Spleen (tissue), 11 donors: ENCODE measurements around the gene LRIT1. TPM values are rescaled to one million over a fixed set of nuclear protein-coding genes. Genes with fewer than 3 reads are reported as not detected.

Experiments
- DNase-seq: peaks from one replicate; pipeline ENCODE4 v3.0.0-alpha.2; 2020
- H3K27ac ChIP-seq, 8 donors: fragments of 200-600 bp; sonication (generic) in 7 of 8; 1 replicate in 4 of 8; 2 replicates in 4 of 8; pipeline versions ENCODE4 v1.5.0 to v1.8.0; 2016 to 2021; ENCODE audit warnings: inconsistent platforms in 4 of 8, mild to moderate bottlenecking in 4 of 8, moderate library complexity in 1 of 8
- H3K27me3 ChIP-seq, 7 donors: fragments of 200-600 bp; sonication (generic) in 6 of 7; replicated peaks in 1 of 7; 1 replicate in 4 of 7; 2 replicates in 3 of 7; pipeline versions ENCODE4 v1.5.0 to v1.8.0; 2016 to 2021; ENCODE audit warnings: inconsistent platforms in 3 of 7, mild to moderate bottlenecking in 1 of 7
- H3K36me3 ChIP-seq, 6 donors: fragments of 200-600 bp; sonication (generic) in 5 of 6; 1 replicate in 4 of 6; 2 replicates in 2 of 6; pipeline versions ENCODE4 v1.5.0 to v1.8.0; 2016 to 2021; ENCODE audit warnings: inconsistent platforms in 2 of 6
- H3K4me1 ChIP-seq, 6 donors: fragments of 200-600 bp; sonication (generic) in 5 of 6; 1 replicate in 3 of 6; 2 replicates in 3 of 6; pipeline versions ENCODE4 v1.5.0 to v1.8.0; 2016 to 2021; ENCODE audit warnings: inconsistent platforms in 3 of 6
- H3K4me3 ChIP-seq, 8 donors: fragments of 200-600 bp; sonication (generic) in 7 of 8; 1 replicate in 4 of 8; 2 replicates in 4 of 8; pipeline versions ENCODE4 v1.5.0 to v1.8.0; 2016 to 2021; ENCODE audit warnings: inconsistent platforms in 4 of 8, mild to moderate bottlenecking in 4 of 8, moderate library complexity in 2 of 8
- H3K9me3 ChIP-seq, 8 donors: fragments of 200-600 bp; sonication (generic) in 7 of 8; 1 replicate in 4 of 8; 2 replicates in 4 of 8; pipeline versions ENCODE4 v1.5.0 to v1.8.0; 2016 to 2021; ENCODE audit warnings: inconsistent platforms in 4 of 8
- POLR2A ChIP-seq, 3 donors: fragments of 450-650 bp; IDR thresholded peaks; one replicate each; pipeline ENCODE4 v1.5.1; 2017; ENCODE audit warnings: antibody characterized with exemption in 3 of 3, mild to moderate bottlenecking in 1 of 3
- POLR2AphosphoS5 ChIP-seq, 3 donors: sonication (generic); formaldehyde crosslinking; IDR thresholded peaks; one replicate each; pipeline ENCODE4 v1.5.1; 2017; ENCODE audit warnings: antibody characterized with exemption in 3 of 3
- WGBS, 5 donors: extraction: QIAGEN DNeasy Blood & Tissue Kit in 3 of 5; methylation state at CpG; one replicate each; pipeline versions ENCODE4 v1.1.5 to v1.1.7; 2013 to 2018; 5-methylcytosine and 5-hydroxymethylcytosine counted together
- intact Hi-C: fragments of 100-400 bp; cut with DNase I; formaldehyde crosslinking; loops from one replicate; pipeline ENCODE4 v1.15.0; 2023; ENCODE audit warnings: low total_unique reads
- polyA plus RNA-seq, 3 donors: library from polyadenylated mRNA; stranded (reverse); fragments of 200-250 nt; gene quantifications; one replicate each; pipeline ENCODE4 v1.2.1, GENCODE V29; 2013
- total RNA-seq, 7 donors: library from RNA; depleted of rRNA in 3 of 7; stranded (reverse); fragments of >200 nt in 3 of 7; fragmentation: NEBNext Ultra II Directional in 4 of 7; extraction: Animal tissue kit (Norgen Biotek cat#: 25700) in 4 of 7; gene quantifications; one replicate each; pipeline versions ENCODE4 v1.1.0 to v1.2.1, GENCODE V29; 2016 to 2021
- TF ChIP-seq, protein P1 (sequence below), 11 experiments: fragments of 200-600 bp in 7 of 11; fragments of 450-650 bp in 4 of 11; sonication (generic) in 4 of 11; IDR thresholded peaks in 8 of 11; conservative IDR thresholded peaks in 3 of 11; 1 replicate in 7 of 11; 2 replicates in 4 of 11; pipeline versions ENCODE4 v1.4.0 to v1.8.0; 2016 to 2021; ENCODE audit warnings: antibody characterized with exemption in 11 of 11, inconsistent platforms in 4 of 11, mild to moderate bottlenecking in 1 of 11
- donor health status: healthy with polysubstance abuse.
- donor health status: DM: no; HTN: no; CAD: no; lungs with moderate emphysema.
- donor health status: DM: no; HTN: no; CAD: no.
- donor health status: Bipolar disorder and iron deficiency.
- donor health status: healthy.
- donor health status: DM: no; HTN: no; CAD: no.
- donor health status: DM: yes; HTN: yes; CAD: no.

The LRIT1 gene
- total and polyA plus RNA-seq, 10 donors = not detected

- Histone ChIP-seq H3K36me3 (no peaks in the 10 kb centered on the region), H3K4me3 (no peak overlapping the region), H3K27me3 (peaks cover 0 to 67% (median 2%) of the 10 kb centered on the region in 7 donors), H3K9me3 (no peaks in the 10 kb centered on the region), H3K27ac (no peak overlapping the region), H3K4me1 (no peaks in the 10 kb centered on the region)
- WGBS, 5 donors = 65 to 83% (median 76%) methylated on average over 10 to 15 of the region's 15 CpGs
- intact Hi-C loops = no loop called here
- no peak for TF ChIP-seq POLR2A (IDR thresholded peaks at IDR 0.05)
- no peak for TF ChIP-seq POLR2AphosphoS5 (IDR thresholded peaks at IDR 0.05)
- TF ChIP-seq, protein P1, sequence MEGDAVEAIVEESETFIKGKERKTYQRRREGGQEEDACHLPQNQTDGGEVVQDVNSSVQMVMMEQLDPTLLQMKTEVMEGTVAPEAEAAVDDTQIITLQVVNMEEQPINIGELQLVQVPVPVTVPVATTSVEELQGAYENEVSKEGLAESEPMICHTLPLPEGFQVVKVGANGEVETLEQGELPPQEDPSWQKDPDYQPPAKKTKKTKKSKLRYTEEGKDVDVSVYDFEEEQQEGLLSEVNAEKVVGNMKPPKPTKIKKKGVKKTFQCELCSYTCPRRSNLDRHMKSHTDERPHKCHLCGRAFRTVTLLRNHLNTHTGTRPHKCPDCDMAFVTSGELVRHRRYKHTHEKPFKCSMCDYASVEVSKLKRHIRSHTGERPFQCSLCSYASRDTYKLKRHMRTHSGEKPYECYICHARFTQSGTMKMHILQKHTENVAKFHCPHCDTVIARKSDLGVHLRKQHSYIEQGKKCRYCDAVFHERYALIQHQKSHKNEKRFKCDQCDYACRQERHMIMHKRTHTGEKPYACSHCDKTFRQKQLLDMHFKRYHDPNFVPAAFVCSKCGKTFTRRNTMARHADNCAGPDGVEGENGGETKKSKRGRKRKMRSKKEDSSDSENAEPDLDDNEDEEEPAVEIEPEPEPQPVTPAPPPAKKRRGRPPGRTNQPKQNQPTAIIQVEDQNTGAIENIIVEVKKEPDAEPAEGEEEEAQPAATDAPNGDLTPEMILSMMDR (IDR thresholded peaks at IDR 0.05 in 8 of 11, conservative IDR thresholded peaks at IDR 0.05 in 3 of 11) = peak in 2 of 11 experiments; percentile 3 to 7
- no peak for DNase-seq
Observed at GRCh38 chr10:84257343-84258020, 16.1 kb upstream of the LRIT1 start.

GRCh38 chr10:84256510-84257342 is 15.4 kb upstream of the LRIT1 start:
- no peak overlapping the region for H3K27ac ChIP-seq
- WGBS, 5 donors = 39 to 49% (median 42%) methylated on average over 33 to 35 of the region's 35 CpGs
- intact Hi-C loops = no loop called here
- H3K36me3 ChIP-seq = no peaks in the 10 kb centered on the region
- DNase-seq = no peak
- H3K4me1 ChIP-seq = no peaks in the 10 kb centered on the region
- H3K27me3 ChIP-seq = peaks cover 0 to 65% (median 2%) of the 10 kb centered on the region in 7 donors
- H3K4me3 ChIP-seq = no peak overlapping the region
- H3K9me3 ChIP-seq = peaks cover 0 to 2% (median 0%) of the 10 kb centered on the region in 8 donors
- TF ChIP-seq, protein P1 (IDR thresholded peaks at IDR 0.05 in 8 of 11, conservative IDR thresholded peaks at IDR 0.05 in 3 of 11) = peak in 9 of 11 experiments; percentile 27 to 62 (median 50)
- TF ChIP-seq POLR2AphosphoS5 (IDR thresholded peaks at IDR 0.05) (no peak), POLR2A (IDR thresholded peaks at IDR 0.05) (no peak)

DNA sequence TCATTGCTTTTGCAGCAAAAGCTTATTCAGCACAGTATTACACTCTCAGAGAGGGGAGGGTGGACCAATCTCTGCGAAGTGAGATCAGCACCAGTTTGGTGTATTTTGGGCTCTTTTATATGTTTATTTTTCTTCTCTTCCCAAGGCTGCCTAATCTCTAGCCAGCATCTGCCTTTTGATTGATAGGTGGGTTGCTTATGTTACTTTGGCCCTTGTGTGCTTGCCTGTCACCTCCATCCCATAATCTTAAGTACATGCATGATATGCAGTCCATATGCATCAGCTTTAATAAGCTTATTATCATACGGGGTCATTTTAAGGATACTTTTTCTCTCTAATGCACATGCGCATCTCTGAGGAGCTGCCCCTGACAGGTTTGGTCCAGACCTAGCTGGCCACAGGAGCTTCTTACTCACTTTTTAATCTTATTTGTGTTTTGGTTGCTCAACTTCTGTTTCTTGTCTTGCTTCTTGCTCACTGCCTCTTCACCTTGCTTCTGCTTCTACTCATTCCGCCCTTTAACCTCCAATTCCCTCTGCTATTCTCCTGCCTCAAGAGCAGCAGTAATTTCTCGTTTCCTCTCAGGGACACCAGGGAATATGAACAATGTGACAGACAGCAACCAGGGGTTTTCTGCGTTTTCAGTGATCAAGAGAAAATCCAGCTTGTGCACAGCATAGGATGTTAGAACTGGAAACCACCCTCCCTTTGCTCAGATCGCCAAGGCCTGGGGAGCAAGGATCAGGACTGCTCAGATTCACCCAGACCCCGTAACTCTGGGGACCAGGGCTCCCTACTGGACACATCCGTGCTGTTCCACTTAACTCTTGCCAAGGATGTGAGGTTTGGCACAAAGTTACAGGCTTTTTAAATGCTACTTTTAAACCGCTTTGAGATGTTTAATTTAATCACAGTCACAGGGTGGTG is 13.5 kb upstream of the LRIT1 start:
- 49 to 68% (median 60%) methylated on average over 10 of the region's 10 CpGs for WGBS, 5 donors
- intact Hi-C loops = no loop called here
- Histone ChIP-seq H3K36me3 (no peaks in the 10 kb centered on the region), H3K4me1 (no peaks in the 10 kb centered on the region), H3K27me3 (peaks cover 0 to 51% (median 2%) of the 10 kb centered on the region in 7 donors), H3K27ac (no peak overlapping the region), H3K9me3 (peaks cover 0 to 6% (median 0%) of the 10 kb centered on the region in 8 donors), H3K4me3 (no peak overlapping the region)
- no peak for DNase-seq
- no peak for TF ChIP-seq POLR2AphosphoS5 (IDR thresholded peaks at IDR 0.05)
- TF ChIP-seq, protein P1 (IDR thresholded peaks at IDR 0.05 in 8 of 11, conservative IDR thresholded peaks at IDR 0.05 in 3 of 11) = no peak
- TF ChIP-seq POLR2A (IDR thresholded peaks at IDR 0.05) = no peak
